Body of pancreas (tissue), 4 donors: ENCODE measurements around the gene SLC39A3. TPM values are rescaled to one million over a fixed set of nuclear protein-coding genes. Genes with fewer than 3 reads are reported as not detected.
A peak's percentile ranks its signal among the peaks of the same experiment; 100 is the strongest.

Experiments
- ATAC-seq: fragments of 150-250 bp; one replicate; pipeline ENCODE4 v1.9.1; 2016
- DNase-seq, 4 donors: peaks; one replicate each; pipeline ENCODE4 v3.0.0-alpha.2; 2019
- H3K27ac ChIP-seq, 4 donors: fragments of 200-600 bp; sonication (generic); 1 replicate in 3 of 4; 2 replicates in 1 of 4; pipeline versions ENCODE4 v1.5.1 to v1.6.1; 2016 to 2019; ENCODE audit warnings: mild to moderate bottlenecking in 1 of 4, mixed read lengths in 1 of 4, moderate library complexity in 1 of 4
- H3K27me3 ChIP-seq, 2 donors: fragments of 200-600 bp; sonication (generic); one replicate each; pipeline ENCODE4 v1.6.0; 2016; ENCODE audit warnings: mild to moderate bottlenecking in 1 of 2
- H3K36me3 ChIP-seq, 2 donors: fragments of 200-600 bp; sonication (generic); replicated peaks in 1 of 2; 2 replicates each; pipeline ENCODE4 v1.5.1; 2016; ENCODE audit warnings: low read depth in 2 of 2; ENCODE audit not compliant: insufficient read depth in 1 of 2
- H3K4me1 ChIP-seq: fragments of 200-600 bp; sonication (generic); one replicate; pipeline ENCODE4 v1.6.0; 2016
- H3K4me3 ChIP-seq, 2 donors: fragments of 200-600 bp; sonication (generic); 1 replicate in 1 of 2; 2 replicates in 1 of 2; pipeline ENCODE4 v1.5.1; 2016 to 2019
- H3K9me3 ChIP-seq, 3 donors: fragments of 200-600 bp; sonication (generic); 1 replicate in 2 of 3; 2 replicates in 1 of 3; pipeline ENCODE4 v1.5.1; 2016
- POLR2A ChIP-seq, 3 donors: fragments of 450-650 bp; IDR thresholded peaks; one replicate each; pipeline ENCODE4 v1.6.1; 2016; ENCODE audit warnings: antibody characterized with exemption in 3 of 3, mild to moderate bottlenecking in 2 of 3
- WGBS, 2 donors: methylation state at CpG; one replicate each; pipeline ENCODE4 v1.1.5; 2017; 5-methylcytosine and 5-hydroxymethylcytosine counted together
- intact Hi-C: fragments of 100-400 bp; cut with DNase I; formaldehyde crosslinking; loops from one replicate; pipeline ENCODE4 v1.15.1; 2023
- total RNA-seq, 2 donors: library from RNA; depleted of rRNA; stranded (reverse); fragments of >200 nt; gene quantifications; one replicate each; pipeline ENCODE4 v1.1.0, GENCODE V29; 2016
- TF ChIP-seq, protein P1 (sequence below), 7 experiments: fragments of 450-650 bp in 4 of 7; fragments of 200-600 bp in 3 of 7; sonication (generic) in 3 of 7; IDR thresholded peaks; one replicate each; pipeline ENCODE4 v1.5.1; 2016 to 2019; ENCODE audit warnings: antibody characterized with exemption in 7 of 7

Gene SLC39A3
- total RNA-seq, 2 donors from 2014 or later: 36.1 to 48.8 TPM

- Histone ChIP-seq H3K27me3 (no peaks in the 10 kb centered on the region), H3K4me1 (peaks cover 3% of the 10 kb centered on the region), H3K9me3 (no peaks in the 10 kb centered on the region), H3K4me3 (no peak overlapping the region), H3K27ac (no peak overlapping the region), H3K36me3 (no peaks in the 10 kb centered on the region)
- intact Hi-C loops: no loop called here
- TF ChIP-seq, protein P1, sequence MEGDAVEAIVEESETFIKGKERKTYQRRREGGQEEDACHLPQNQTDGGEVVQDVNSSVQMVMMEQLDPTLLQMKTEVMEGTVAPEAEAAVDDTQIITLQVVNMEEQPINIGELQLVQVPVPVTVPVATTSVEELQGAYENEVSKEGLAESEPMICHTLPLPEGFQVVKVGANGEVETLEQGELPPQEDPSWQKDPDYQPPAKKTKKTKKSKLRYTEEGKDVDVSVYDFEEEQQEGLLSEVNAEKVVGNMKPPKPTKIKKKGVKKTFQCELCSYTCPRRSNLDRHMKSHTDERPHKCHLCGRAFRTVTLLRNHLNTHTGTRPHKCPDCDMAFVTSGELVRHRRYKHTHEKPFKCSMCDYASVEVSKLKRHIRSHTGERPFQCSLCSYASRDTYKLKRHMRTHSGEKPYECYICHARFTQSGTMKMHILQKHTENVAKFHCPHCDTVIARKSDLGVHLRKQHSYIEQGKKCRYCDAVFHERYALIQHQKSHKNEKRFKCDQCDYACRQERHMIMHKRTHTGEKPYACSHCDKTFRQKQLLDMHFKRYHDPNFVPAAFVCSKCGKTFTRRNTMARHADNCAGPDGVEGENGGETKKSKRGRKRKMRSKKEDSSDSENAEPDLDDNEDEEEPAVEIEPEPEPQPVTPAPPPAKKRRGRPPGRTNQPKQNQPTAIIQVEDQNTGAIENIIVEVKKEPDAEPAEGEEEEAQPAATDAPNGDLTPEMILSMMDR (IDR thresholded peaks at IDR 0.05): no peak
- no peak for TF ChIP-seq POLR2A (IDR thresholded peaks at IDR 0.05)
- ATAC-seq (no peak), DNase-seq (peak in 2 of 4 donors; percentile 69 to 76)
- 39 to 41% methylated on average over 9 to 15 of the region's 15 CpGs for WGBS, 2 donors
Measured at GRCh38 chr19:2726160-2726855, 13.5 kb downstream of the SLC39A3 start.

- H3K27ac ChIP-seq: no peak overlapping the region
- intact Hi-C loops: no loop called here
- DNase-seq (no peak), ATAC-seq (no peak)
- WGBS, 2 donors: 75 to 100% methylated on average over 1 to 7 of the region's 7 CpGs
- H3K9me3 ChIP-seq: no peaks in the 10 kb centered on the region
- no peak overlapping the region for H3K4me3 ChIP-seq
- TF ChIP-seq POLR2A (IDR thresholded peaks at IDR 0.05): no peak
- TF ChIP-seq, protein P1 (IDR thresholded peaks at IDR 0.05): no peak
- no peaks in the 10 kb centered on the region for H3K36me3 ChIP-seq
- H3K4me1 ChIP-seq: peaks cover 16% of the 10 kb centered on the region
- no peaks in the 10 kb centered on the region for H3K27me3 ChIP-seq
Measured at GRCh38 chr19:2724148-2724557, 15.7 kb downstream of the SLC39A3 start.

- no peak for TF ChIP-seq POLR2A (IDR thresholded peaks at IDR 0.05)
- TF ChIP-seq, protein P1 (IDR thresholded peaks at IDR 0.05): no peak
- 66% methylated on average over 9 of the region's 14 CpGs; no CpG with 5 or more reads in 1 of the 2 donors for whole genome bisulfite sequencing, 2 donors
- no peaks in the 10 kb centered on the region for H3K9me3 ChIP-seq
- no peaks in the 10 kb centered on the region for H3K36me3 ChIP-seq
- no peak overlapping the region for H3K4me3 ChIP-seq
- DNase-seq (no peak), ATAC-seq (no peak)
- peaks cover 16% of the 10 kb centered on the region for H3K4me1 ChIP-seq
- H3K27ac ChIP-seq: no peak overlapping the region
- intact Hi-C loops: no loop called here
- no peaks in the 10 kb centered on the region for H3K27me3 ChIP-seq
Measured at GRCh38 chr19:2723747-2724146, 16.1 kb downstream of the SLC39A3 start.

GRCh38 chr19:2723345-2723715, 16.5 kb downstream of the SLC39A3 start:
- Histone ChIP-seq H3K36me3 (no peaks in the 10 kb centered on the region), H3K27ac (peak overlapping the region in 1 of 4 donors; percentile 27), H3K27me3 (no peaks in the 10 kb centered on the region), H3K4me1 (peaks cover 16% of the 10 kb centered on the region), H3K9me3 (no peaks in the 10 kb centered on the region), H3K4me3 (no peak overlapping the region)
- ATAC-seq: no peak
- DNase-seq: no peak
- WGBS, 2 donors: 70 to 84% methylated on average over 2 to 11 of the region's 13 CpGs
- TF ChIP-seq POLR2A (IDR thresholded peaks at IDR 0.05): no peak
- TF ChIP-seq, protein P1 (IDR thresholded peaks at IDR 0.05): no peak
- intact Hi-C loops: no loop called here
